SK-N-SH (cell line): ENCODE measurements around the gene CCDC70.

Source experiments
- MXI1 ChIP-seq: IDR thresholded peaks from 2 replicates; pipeline ENCODE4 v1.6.1; 2012; ENCODE audit warnings: mild to moderate bottlenecking, low read depth, low read length, improper control_type of control experiment
- NRF1 ChIP-seq: IDR thresholded peaks from 2 replicates; pipeline ENCODE4 v1.6.1; 2012; ENCODE audit warnings: low read depth, mild to moderate bottlenecking, low read length
- RAD21 ChIP-seq: IDR thresholded peaks from 2 replicates; pipeline ENCODE4 v1.6.1; 2012; ENCODE audit warnings: mild to moderate bottlenecking, low read length
- TF ChIP-seq, protein P1 (sequence below): fragments of 200-600 bp; sonication (generic); IDR thresholded peaks from 2 replicates; pipeline ENCODE4 v1.6.1; 2017; ENCODE audit warnings: antibody characterized with exemption, mild to moderate bottlenecking, moderate library complexity

- TF ChIP-seq, protein P1, sequence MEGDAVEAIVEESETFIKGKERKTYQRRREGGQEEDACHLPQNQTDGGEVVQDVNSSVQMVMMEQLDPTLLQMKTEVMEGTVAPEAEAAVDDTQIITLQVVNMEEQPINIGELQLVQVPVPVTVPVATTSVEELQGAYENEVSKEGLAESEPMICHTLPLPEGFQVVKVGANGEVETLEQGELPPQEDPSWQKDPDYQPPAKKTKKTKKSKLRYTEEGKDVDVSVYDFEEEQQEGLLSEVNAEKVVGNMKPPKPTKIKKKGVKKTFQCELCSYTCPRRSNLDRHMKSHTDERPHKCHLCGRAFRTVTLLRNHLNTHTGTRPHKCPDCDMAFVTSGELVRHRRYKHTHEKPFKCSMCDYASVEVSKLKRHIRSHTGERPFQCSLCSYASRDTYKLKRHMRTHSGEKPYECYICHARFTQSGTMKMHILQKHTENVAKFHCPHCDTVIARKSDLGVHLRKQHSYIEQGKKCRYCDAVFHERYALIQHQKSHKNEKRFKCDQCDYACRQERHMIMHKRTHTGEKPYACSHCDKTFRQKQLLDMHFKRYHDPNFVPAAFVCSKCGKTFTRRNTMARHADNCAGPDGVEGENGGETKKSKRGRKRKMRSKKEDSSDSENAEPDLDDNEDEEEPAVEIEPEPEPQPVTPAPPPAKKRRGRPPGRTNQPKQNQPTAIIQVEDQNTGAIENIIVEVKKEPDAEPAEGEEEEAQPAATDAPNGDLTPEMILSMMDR: no peak
- TF ChIP-seq MXI1 (no peak), RAD21 (no peak), NRF1 (no peak)
These were observed 45.0 kb upstream of the CCDC70 start for GRCh38 chr13:51816604-51817249.
